Measurements from ENCODE around the gene UBXN6.

Gene UBXN6

GRCh38 chr19:4482721-4483364 lies 25.2 kb upstream of the UBXN6 start:
- no peak for DNase-seq (ENCODE audit: low read depth)
- H3K4me3 ChIP-seq (ENCODE audit: low read length): no peak overlapping the region
- TF ChIP-seq CTCF (conservative IDR thresholded peaks at IDR 0.05; ENCODE audit: low read length): no peak

- no peak for DNase-seq (ENCODE audit: low read depth)
- H3K4me3 ChIP-seq (ENCODE audit: low read length): no peak overlapping the region
- no peak for TF ChIP-seq CTCF (conservative IDR thresholded peaks at IDR 0.05; ENCODE audit: low read length)
These were observed 19.6 kb upstream of the UBXN6 start for GRCh38 chr19:4477034-4477801.

GRCh38 chr19:4474514-4475022 lies 17.0 kb upstream of the UBXN6 start:
- peak; percentile 56 for DNase-seq (ENCODE audit: low read depth)
- no peak for TF ChIP-seq CTCF (conservative IDR thresholded peaks at IDR 0.05; ENCODE audit: low read length)
- H3K4me3 ChIP-seq (ENCODE audit: low read length): peak overlapping the region; percentile 74

GRCh38 chr19:4473763-4474513 lies 16.3 kb upstream of the UBXN6 start:
- TF ChIP-seq CTCF (conservative IDR thresholded peaks at IDR 0.05; ENCODE audit: low read length): no peak
- DNase-seq (ENCODE audit: low read depth): peak; percentile 8
- H3K4me3 ChIP-seq (ENCODE audit: low read length): peak overlapping the region; percentile 74

- DNase-seq (ENCODE audit: low read depth): no peak
- TF ChIP-seq CTCF (conservative IDR thresholded peaks at IDR 0.05; ENCODE audit: low read length): no peak
- peak overlapping the region; percentile 74 for H3K4me3 ChIP-seq (ENCODE audit: low read length)
These were observed 15.6 kb upstream of the UBXN6 start for GRCh38 chr19:4473011-4473762.

- H3K4me3 ChIP-seq (ENCODE audit: low read length): peak within 1 kb of the TSS; percentile 74
- no peak for DNase-seq (ENCODE audit: low read depth)
- no peak for TF ChIP-seq CTCF (conservative IDR thresholded peaks at IDR 0.05; ENCODE audit: low read length)
These were observed 14.8 kb upstream of the UBXN6 start, which contains the start of gene HDGFL2 for GRCh38 chr19:4472174-4472974. HDGFL2 (plus strand) TSS chr19:4472297; CDS start chr19:4472351, 54 bp downstream.
